Activated T-cell treated with anti-CD3 and anti-CD28 coated beads, Interleukin-2, amount 50 U/mL, for 4 hours (primary cell): ENCODE measurements around the gene PAAF1. TPM values are rescaled to one million over a fixed set of nuclear protein-coding genes. Genes with fewer than 3 reads are reported as not detected.
A peak's percentile ranks its signal among the peaks of the same experiment; 100 is the strongest.

Experiments used
- ATAC-seq, 2 donors: fragments of 200-7000 bp; cut with Tn5 transposase; one replicate each; pipeline ENCODE4 v1.10.0; 2021
- DNase-seq: peaks from one replicate; pipeline ENCODE4 v3.0.0-alpha.2; 2020
- H3K27me3 Mint-ChIP-seq: one replicate; pipeline ENCODE4 v1.8.0; 2021; ENCODE audit warnings: low read depth, mixed read lengths
- H3K36me3 Mint-ChIP-seq: one replicate; pipeline ENCODE4 v1.8.0; 2022; ENCODE audit warnings: mixed read lengths; ENCODE audit not compliant: insufficient read depth
- H3K4me1 Mint-ChIP-seq: one replicate; pipeline ENCODE4 v1.8.0; 2021; ENCODE audit warnings: low read depth, mixed read lengths
- H3K4me3 Mint-ChIP-seq: one replicate; pipeline ENCODE4 v1.8.0; 2021; ENCODE audit warnings: mild to moderate bottlenecking, moderate library complexity, mixed read lengths
- H3K9me3 Mint-ChIP-seq: one replicate; pipeline ENCODE4 v1.8.0; 2021; ENCODE audit warnings: mixed read lengths
- total RNA-seq, 3 donors: library from RNA; stranded (reverse); gene quantifications; one replicate each; pipeline ENCODE4 v1.2.1, GENCODE V29; 2021

The PAAF1 gene
- total RNA-seq, 3 donors from 2014 or later = 21.6 to 28.4 (median 22.0) TPM

DNA sequence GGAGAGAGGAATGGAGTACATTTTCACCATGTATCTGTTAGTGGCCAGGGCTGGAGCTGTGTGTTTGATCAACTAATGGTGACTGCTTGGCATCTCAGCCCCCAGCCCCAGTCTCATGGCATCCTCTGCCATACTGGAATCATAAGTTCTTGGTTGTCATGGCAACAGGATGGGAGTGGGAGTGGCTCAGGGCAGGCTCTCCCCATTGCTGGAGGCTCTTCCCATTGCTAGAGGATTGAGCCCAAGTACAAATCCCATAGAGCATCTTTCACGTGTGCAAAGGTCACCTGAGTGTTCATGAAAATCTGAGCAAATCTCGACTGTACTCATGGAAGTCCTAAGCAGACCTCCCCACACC lies 88.9 kb downstream of the PAAF1 start:
- H3K4me3 Mint-ChIP-seq = no peak overlapping the region
- H3K4me1 Mint-ChIP-seq = peaks cover 48% of the 10 kb centered on the region
- ATAC-seq (no peak), DNase-seq (no peak)
- H3K36me3 Mint-ChIP-seq = no peaks in the 10 kb centered on the region
- H3K9me3 Mint-ChIP-seq = no peaks in the 10 kb centered on the region
- no peaks in the 10 kb centered on the region for H3K27me3 Mint-ChIP-seq

DNA sequence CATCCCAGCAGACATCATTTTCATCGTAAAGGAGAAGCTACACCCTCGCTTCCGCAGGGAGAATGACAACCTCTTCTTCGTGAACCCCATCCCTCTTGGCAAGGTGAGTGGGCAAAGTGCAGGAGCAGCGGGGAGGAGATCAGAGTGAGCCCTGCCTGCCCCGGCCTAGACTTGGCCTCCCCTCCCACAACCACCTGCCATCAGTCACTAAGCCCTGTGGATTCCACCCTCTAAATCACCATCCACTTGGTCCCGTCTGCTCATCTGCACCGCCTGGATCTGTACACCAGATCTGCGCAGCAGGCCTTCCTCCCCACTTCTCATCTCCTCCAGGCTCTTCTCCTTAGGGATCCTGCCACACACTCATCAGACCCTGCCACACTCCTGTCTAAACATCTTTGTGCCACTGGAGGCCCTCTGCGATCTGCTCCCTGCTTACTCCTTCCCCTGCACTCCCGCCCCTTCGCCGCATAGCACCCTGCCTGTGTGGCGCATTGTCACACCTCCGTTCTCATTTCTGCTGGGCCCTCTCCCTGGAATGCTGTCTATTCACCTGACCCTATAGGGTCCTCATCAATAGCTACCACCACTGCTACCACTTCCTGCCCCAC lies 91.7 kb downstream of the PAAF1 start:
- ATAC-seq = no peak
- no peak overlapping the region for H3K4me3 Mint-ChIP-seq

GRCh38 chr11:73969091-73969490 lies 92.3 kb downstream of the PAAF1 start:
- H3K36me3 Mint-ChIP-seq = no peaks in the 10 kb centered on the region

More for the DNA sequence above, 91.7 kb downstream of the PAAF1 start:
- DNase-seq = no peak
- Mint-ChIP-seq H3K9me3 (no peaks in the 10 kb centered on the region), H3K36me3 (no peaks in the 10 kb centered on the region), H3K27me3 (no peaks in the 10 kb centered on the region), H3K4me1 (peaks cover 74% of the 10 kb centered on the region)

DNA sequence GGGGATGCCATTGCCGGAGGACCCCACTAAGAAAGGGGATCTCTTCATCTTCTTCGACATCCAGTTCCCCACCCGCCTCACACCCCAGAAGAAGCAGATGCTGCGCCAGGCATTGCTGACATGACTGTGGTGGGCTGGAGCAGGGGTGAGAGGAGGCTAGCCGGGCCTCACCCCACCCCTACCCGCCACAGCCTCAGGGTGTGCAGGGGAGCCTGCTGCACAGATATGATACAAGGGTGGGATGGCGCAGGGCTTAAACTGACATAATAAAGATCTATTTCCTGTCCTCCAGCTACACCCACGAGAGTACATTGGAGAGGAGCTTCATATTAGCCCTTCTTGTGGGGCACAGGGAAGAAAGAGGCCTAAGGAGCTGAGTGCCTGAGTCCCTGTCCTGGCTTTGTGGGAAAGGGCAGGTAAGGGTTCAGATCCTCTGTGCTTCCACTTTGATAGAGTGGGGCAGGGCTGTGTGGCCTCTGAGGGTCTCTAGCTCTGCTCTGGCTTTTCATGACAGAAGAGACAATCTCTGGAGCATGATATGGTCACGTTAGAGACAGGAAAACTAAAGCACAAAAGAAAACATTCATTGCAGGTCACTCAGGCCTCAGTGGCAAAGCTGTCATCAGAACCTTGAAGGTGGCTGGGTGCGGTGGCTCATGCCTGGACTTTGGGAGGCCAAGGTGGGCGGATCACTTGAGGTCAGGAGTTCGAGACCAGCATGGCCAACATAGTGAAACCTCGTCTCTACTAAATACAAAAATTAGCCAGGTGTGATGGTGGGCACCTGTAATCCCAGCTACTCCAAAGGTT lies 93.4 kb downstream of the PAAF1 start:
- peak; percentile 15 to 27 for ATAC-seq
- peaks cover 82% of the 10 kb centered on the region for H3K4me1 Mint-ChIP-seq

More at GRCh38 chr11:73969091-73969490, 92.3 kb downstream of the PAAF1 start:
- Mint-ChIP-seq H3K4me1 (peaks cover 78% of the 10 kb centered on the region), H3K27me3 (no peaks in the 10 kb centered on the region), H3K9me3 (no peaks in the 10 kb centered on the region), H3K4me3 (no peak overlapping the region)
- DNase-seq (no peak), ATAC-seq (no peak)

DNA sequence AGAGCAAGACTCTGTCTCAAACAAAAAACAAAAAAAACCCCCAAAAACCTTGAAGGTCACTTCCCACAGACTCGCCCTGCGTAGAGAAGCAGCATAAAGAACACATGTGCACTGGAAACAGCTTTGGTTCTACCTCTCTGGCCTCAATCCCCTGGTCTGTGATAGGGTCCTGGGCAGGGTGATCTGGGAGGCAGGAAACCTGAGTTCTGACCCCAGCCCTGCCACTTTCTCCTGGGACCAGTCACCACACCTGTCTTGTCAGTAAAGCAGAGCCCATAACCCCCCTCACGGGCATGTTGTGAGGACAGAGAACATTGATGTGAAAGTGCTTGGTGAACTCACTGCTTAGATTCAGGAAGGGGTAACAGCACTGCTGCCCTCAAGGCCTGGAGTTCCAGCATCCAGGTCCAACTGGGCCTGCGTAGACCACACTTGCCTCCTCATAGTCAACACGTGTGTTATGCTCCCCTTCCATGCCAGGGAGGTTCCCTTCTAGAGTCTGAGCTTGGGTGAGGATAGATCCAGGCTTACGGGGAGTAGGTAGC lies 94.4 kb downstream of the PAAF1 start:
- Mint-ChIP-seq H3K27me3 (no peaks in the 10 kb centered on the region), H3K36me3 (peaks cover 18% of the 10 kb centered on the region), H3K4me1 (peaks cover 86% of the 10 kb centered on the region), H3K4me3 (no peak overlapping the region), H3K9me3 (no peaks in the 10 kb centered on the region)
- DNase-seq (no peak), ATAC-seq (no peak)

More for the DNA sequence above, 93.4 kb downstream of the PAAF1 start:
- H3K36me3 Mint-ChIP-seq = peaks cover 10% of the 10 kb centered on the region
- no peak for DNase-seq
- no peaks in the 10 kb centered on the region for H3K9me3 Mint-ChIP-seq
- no peaks in the 10 kb centered on the region for H3K27me3 Mint-ChIP-seq
- no peak overlapping the region for H3K4me3 Mint-ChIP-seq

GRCh38 chr11:73972187-73972586 lies 95.4 kb downstream of the PAAF1 start:
- Mint-ChIP-seq H3K4me1 (peaks cover 96% of the 10 kb centered on the region), H3K36me3 (peaks cover 25% of the 10 kb centered on the region), H3K4me3 (no peak overlapping the region), H3K27me3 (no peaks in the 10 kb centered on the region), H3K9me3 (no peaks in the 10 kb centered on the region)
- ATAC-seq (no peak), DNase-seq (no peak)

- DNase-seq = no peak
- no peak for ATAC-seq
- H3K4me1 Mint-ChIP-seq = peaks cover 97% of the 10 kb centered on the region
- peaks cover 31% of the 10 kb centered on the region for H3K36me3 Mint-ChIP-seq
- H3K27me3 Mint-ChIP-seq = no peaks in the 10 kb centered on the region
- H3K4me3 Mint-ChIP-seq = no peak overlapping the region
- no peaks in the 10 kb centered on the region for H3K9me3 Mint-ChIP-seq
These were observed 96.0 kb downstream of the PAAF1 start for GRCh38 chr11:73972620-73973449.

DNA sequence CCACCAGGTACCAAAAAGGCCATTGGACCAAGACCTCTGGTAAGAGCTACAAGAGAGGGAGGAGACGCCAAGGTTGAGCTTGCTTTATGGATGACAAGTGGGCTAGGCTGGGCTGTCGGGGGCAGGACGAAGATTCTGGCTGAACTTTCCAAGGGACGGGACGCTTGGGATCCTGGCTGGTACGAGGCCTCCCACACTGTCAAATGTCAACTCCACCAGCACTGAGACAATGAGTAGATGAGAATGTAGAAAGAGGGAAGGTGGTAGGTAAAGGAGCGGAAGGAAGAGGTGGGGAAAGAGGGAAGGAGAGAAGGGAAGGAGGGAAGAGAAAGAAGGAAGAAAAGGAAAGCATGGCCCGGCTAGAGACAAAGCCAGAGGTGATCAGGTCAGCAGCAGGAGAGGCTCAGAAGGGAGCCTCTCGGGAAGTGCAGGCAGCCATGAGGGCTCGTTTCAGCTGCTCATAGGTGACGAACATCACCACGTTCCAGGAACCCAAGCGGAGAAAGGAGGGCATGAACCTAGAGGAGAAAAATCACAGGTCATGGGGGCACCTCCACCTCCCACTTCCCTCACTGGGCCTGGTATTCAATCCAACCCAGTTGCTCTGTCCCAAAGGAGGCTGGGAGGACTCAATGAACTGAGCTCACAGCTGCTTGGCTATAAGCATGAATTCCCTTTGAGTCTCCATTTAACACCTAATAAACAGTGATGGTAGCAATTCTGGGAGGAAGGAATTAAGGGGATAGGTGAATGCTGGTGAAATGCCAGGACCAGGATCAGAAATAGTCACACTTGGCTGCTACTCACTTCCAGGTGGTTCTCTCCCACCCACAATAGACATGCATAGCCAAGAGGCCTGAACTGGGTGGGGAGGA lies 98.0 kb downstream of the PAAF1 start:
- peak overlapping the region; percentile 33 for H3K4me3 Mint-ChIP-seq
- H3K9me3 Mint-ChIP-seq = no peaks in the 10 kb centered on the region
- peaks cover 96% of the 10 kb centered on the region for H3K4me1 Mint-ChIP-seq
- no peaks in the 10 kb centered on the region for H3K27me3 Mint-ChIP-seq
- H3K36me3 Mint-ChIP-seq = peaks cover 45% of the 10 kb centered on the region
- no peak for ATAC-seq
- no peak for DNase-seq

DNA sequence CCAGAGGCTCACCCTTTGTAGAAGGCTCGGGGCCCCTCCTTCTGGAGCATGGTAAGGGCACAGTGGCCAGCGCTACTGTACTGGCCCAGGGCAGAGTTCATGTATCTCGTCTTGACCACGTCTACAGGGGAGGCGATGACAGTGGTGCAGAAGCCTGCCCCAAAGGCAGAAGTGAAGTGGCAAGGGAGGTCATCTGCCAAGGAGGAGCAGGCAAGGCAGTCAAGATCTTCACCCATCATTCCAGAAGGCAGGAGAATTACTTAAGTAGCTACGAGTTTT lies 98.6 kb downstream of the PAAF1 start:
- no peaks in the 10 kb centered on the region for H3K9me3 Mint-ChIP-seq

GRCh38 chr11:73976451-73977151 lies 99.8 kb downstream of the PAAF1 start:
- Mint-ChIP-seq H3K36me3 (peaks cover 56% of the 10 kb centered on the region), H3K4me1 (peaks cover 97% of the 10 kb centered on the region), H3K4me3 (peak overlapping the region; percentile 56), H3K27me3 (no peaks in the 10 kb centered on the region), H3K9me3 (no peaks in the 10 kb centered on the region)
- no peak for ATAC-seq
- DNase-seq = no peak

More for the DNA sequence above, 98.6 kb downstream of the PAAF1 start:
- no peak for ATAC-seq
- peaks cover 48% of the 10 kb centered on the region for H3K36me3 Mint-ChIP-seq
- H3K4me3 Mint-ChIP-seq = no peak overlapping the region
- H3K4me1 Mint-ChIP-seq = peaks cover 96% of the 10 kb centered on the region
- no peaks in the 10 kb centered on the region for H3K27me3 Mint-ChIP-seq
- DNase-seq = no peak

- no peak for DNase-seq
- no peak for ATAC-seq
- Mint-ChIP-seq H3K27me3 (no peaks in the 10 kb centered on the region), H3K36me3 (peaks cover 61% of the 10 kb centered on the region), H3K4me1 (peaks cover 88% of the 10 kb centered on the region), H3K4me3 (peak overlapping the region; percentile 65), H3K9me3 (no peaks in the 10 kb centered on the region)
These were observed 101.2 kb downstream of the PAAF1 start for GRCh38 chr11:73977856-73978519.

DNA sequence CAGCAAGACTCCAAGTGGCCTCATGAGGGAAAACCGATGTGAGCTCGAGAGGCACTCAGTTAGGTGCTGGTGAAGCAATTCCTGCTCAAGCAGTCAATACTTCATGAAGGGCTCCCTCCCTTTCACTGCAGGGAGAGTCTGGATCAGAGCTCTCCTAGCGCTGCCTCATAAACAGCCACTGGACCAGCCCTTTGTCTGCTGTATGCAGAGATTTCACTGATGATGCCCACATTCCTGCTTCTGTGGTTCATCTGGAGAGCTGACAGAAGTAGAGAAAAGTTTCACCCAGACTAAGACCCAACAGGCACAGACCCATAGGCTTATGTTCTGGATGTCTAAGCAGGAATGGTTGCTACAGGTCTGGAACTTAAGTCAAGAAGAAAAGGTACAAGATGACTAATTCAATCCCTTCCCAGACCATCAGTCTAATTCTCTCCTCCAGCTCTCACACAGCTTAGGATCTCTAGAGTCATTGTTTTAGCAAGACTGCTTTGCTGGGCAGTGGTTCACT lies 101.8 kb downstream of the PAAF1 start:
- peak overlapping the region; percentile 65 for H3K4me3 Mint-ChIP-seq
- ATAC-seq (no peak), DNase-seq (no peak)
- H3K9me3 Mint-ChIP-seq = no peaks in the 10 kb centered on the region
- peaks cover 86% of the 10 kb centered on the region for H3K4me1 Mint-ChIP-seq
- peaks cover 61% of the 10 kb centered on the region for H3K36me3 Mint-ChIP-seq
- no peaks in the 10 kb centered on the region for H3K27me3 Mint-ChIP-seq
